Calu3 (cell line): ENCODE measurements around the gene CDC37. TPM values are rescaled to one million over a fixed set of nuclear protein-coding genes. Genes with fewer than 3 reads are reported as not detected.

Experiments used
- BruUV-seq: library from RNA; stranded (reverse); fragments of 400-500 nt; replicated peaks from 2 replicates; lab custom pipeline; 2021; lab: Mats Ljungman, UMichigan
- CTCF ChIA-PET: fragments of 300-600 bp; sonication (Branson Sonifier 250); formaldehyde crosslinking; loops from one replicate; lab custom pipeline; 2022; ENCODE audit warnings: antibody characterized with exemption; lab: Charles Lee
- DNase-seq: peaks from one replicate; pipeline ENCODE4 v3.0.0; 2022
- H3K27ac Mint-ChIP-seq: one replicate; pipeline ENCODE4 v1.8.0; 2022; ENCODE audit warnings: mixed read lengths; ENCODE audit not compliant: unreplicated experiment
- H3K27me3 Mint-ChIP-seq: one replicate; pipeline ENCODE4 v1.8.0; 2022; ENCODE audit warnings: mixed read lengths; ENCODE audit not compliant: unreplicated experiment
- H3K36me3 Mint-ChIP-seq: one replicate; pipeline ENCODE4 v1.8.0; 2022; ENCODE audit warnings: mild to moderate bottlenecking, moderate library complexity, mixed read lengths; ENCODE audit not compliant: insufficient read depth, unreplicated experiment
- H3K4me1 Mint-ChIP-seq: one replicate; pipeline ENCODE4 v1.8.0; 2022; ENCODE audit warnings: mild to moderate bottlenecking, low read depth, mixed read lengths; ENCODE audit not compliant: unreplicated experiment
- H3K4me3 Mint-ChIP-seq: one replicate; pipeline ENCODE4 v1.8.0; 2022; ENCODE audit warnings: mild to moderate bottlenecking, low read depth, moderate library complexity, mixed read lengths; ENCODE audit not compliant: unreplicated experiment
- H3K9me3 Mint-ChIP-seq: one replicate; pipeline ENCODE4 v1.8.0; 2022; ENCODE audit warnings: low read depth, mixed read lengths; ENCODE audit not compliant: unreplicated experiment
- CTCF ChIP-seq: fragments of 200-600 bp; IDR thresholded peaks from one replicate; pipeline ENCODE4 v1.8.0; 2022; ENCODE audit warnings: antibody characterized with exemption; ENCODE audit not compliant: unreplicated experiment
- intact Hi-C: fragments of 100-400 bp; cut with micrococcal nuclease; formaldehyde crosslinking; loops from one replicate; pipeline ENCODE4 v1.10.0; 2022; ENCODE audit not compliant: unreplicated experiment
- total RNA-seq: library from RNA; stranded (reverse); gene quantifications from 2 replicates; pipeline ENCODE4 v1.2.3, GENCODE V29; 2022

CDC37 gene
- total RNA-seq, 1 experiment from 2014 or later: 181 TPM

- no peak for TF ChIP-seq CTCF
- CTCF ChIA-PET: interaction anchor here (0.6 kb wide), 1 partner anchor 360 kb away, joined by 3 read pairs; no protein-coding TSS in a partner anchor
- intact Hi-C loops: no loop called here
- H3K9me3 Mint-ChIP-seq: no peaks in the 10 kb centered on the region
- no peak overlapping the region for H3K27ac Mint-ChIP-seq
- no peaks in the 10 kb centered on the region for H3K27me3 Mint-ChIP-seq
- H3K4me1 Mint-ChIP-seq: peaks cover 9% of the 10 kb centered on the region
- TSS peak; percentile 43 for BruUV-seq
- peak overlapping the region; percentile 18 for H3K4me3 Mint-ChIP-seq
- peaks cover 35% of the 10 kb centered on the region for H3K36me3 Mint-ChIP-seq
- DNase-seq: no peak
Observed at GRCh38 chr19:10395436-10395835, 7.9 kb downstream of the CDC37 start.

- CTCF ChIA-PET: interaction anchor here (0.9 kb wide), 1 partner anchor 136 kb away, joined by 6 read pairs; no protein-coding TSS in a partner anchor
- H3K36me3 Mint-ChIP-seq: peaks cover 34% of the 10 kb centered on the region
- no TSS peak for BruUV-seq
- TF ChIP-seq CTCF: no peak
- H3K27me3 Mint-ChIP-seq: no peaks in the 10 kb centered on the region
- no peak overlapping the region for H3K4me3 Mint-ChIP-seq
- H3K9me3 Mint-ChIP-seq: no peaks in the 10 kb centered on the region
- intact Hi-C loops: no loop called here
- no peak for DNase-seq
- H3K4me1 Mint-ChIP-seq: peaks cover 9% of the 10 kb centered on the region
- H3K27ac Mint-ChIP-seq: no peak overlapping the region
Observed at GRCh38 chr19:10395003-10395402, 8.3 kb downstream of the CDC37 start.

GRCh38 chr19:10393137-10393536, 10.2 kb downstream of the CDC37 start:
- intact Hi-C loops: no loop called here
- no peak overlapping the region for H3K27ac Mint-ChIP-seq
- H3K36me3 Mint-ChIP-seq: peaks cover 38% of the 10 kb centered on the region
- no TSS peak for BruUV-seq
- no peak for DNase-seq
- CTCF ChIA-PET: interaction anchor here (2.5 kb wide), 1 partner anchor 134 kb away, joined by 8 read pairs; no protein-coding TSS in a partner anchor
- no peak overlapping the region for H3K4me3 Mint-ChIP-seq
- no peaks in the 10 kb centered on the region for H3K9me3 Mint-ChIP-seq
- peaks cover 6% of the 10 kb centered on the region for H3K4me1 Mint-ChIP-seq
- no peak for TF ChIP-seq CTCF
- H3K27me3 Mint-ChIP-seq: no peaks in the 10 kb centered on the region

GRCh38 chr19:10392120-10392519, 11.2 kb downstream of the CDC37 start:
- DNase-seq: no peak
- no TSS peak for BruUV-seq
- TF ChIP-seq CTCF: no peak
- intact Hi-C loops: no loop called here
- Mint-ChIP-seq H3K36me3 (peaks cover 38% of the 10 kb centered on the region), H3K27ac (no peak overlapping the region), H3K4me3 (no peak overlapping the region), H3K27me3 (no peaks in the 10 kb centered on the region), H3K4me1 (no peaks in the 10 kb centered on the region), H3K9me3 (no peaks in the 10 kb centered on the region)
- CTCF ChIA-PET: interaction anchor here (2.5 kb wide), 1 partner anchor 133 kb away, joined by 8 read pairs; no protein-coding TSS in a partner anchor
